Measurements from ENCODE around the gene LTBR. TPM values are rescaled to one million over a fixed set of nuclear protein-coding genes. Genes with fewer than 3 reads are reported as not detected.

LTBR gene
- total RNA-seq, 1 donor from 2014 or later, result 2.1 TPM

- peaks cover 8% of the 10 kb centered on the region for H3K27me3 Mint-ChIP-seq
- no peaks in the 10 kb centered on the region for H3K9me3 Mint-ChIP-seq
- no peaks in the 10 kb centered on the region for H3K36me3 Mint-ChIP-seq (ENCODE audit: low read depth)
- no peak overlapping the region for H3K4me3 Mint-ChIP-seq
- intact Hi-C loops (cut with micrococcal nuclease), result no loop called here
- H3K4me1 Mint-ChIP-seq, result no peaks in the 10 kb centered on the region
- no peak for DNase-seq
- no peak overlapping the region for H3K27ac Mint-ChIP-seq
Observed at GRCh38 chr12:6394398-6394797, 10.4 kb downstream of the LTBR start.

GRCh38 chr12:6396031-6396430 lies 12.1 kb downstream of the LTBR start:
- Mint-ChIP-seq H3K4me3 (no peak overlapping the region), H3K9me3 (no peaks in the 10 kb centered on the region)

GRCh38 chr12:6399884-6400644 lies 16.1 kb downstream of the LTBR start:
- Mint-ChIP-seq H3K4me3 (no peak overlapping the region), H3K27ac (no peak overlapping the region), H3K27me3 (peaks cover 15% of the 10 kb centered on the region), H3K9me3 (no peaks in the 10 kb centered on the region), H3K36me3 (ENCODE audit: low read depth) (no peaks in the 10 kb centered on the region), H3K4me1 (no peaks in the 10 kb centered on the region)
- DNase-seq, result no peak
- intact Hi-C loops (cut with micrococcal nuclease), result no loop called here

More at GRCh38 chr12:6396031-6396430, 12.1 kb downstream of the LTBR start:
- Mint-ChIP-seq H3K27ac (no peak overlapping the region), H3K36me3 (ENCODE audit: low read depth) (no peaks in the 10 kb centered on the region), H3K27me3 (peaks cover 8% of the 10 kb centered on the region), H3K4me1 (no peaks in the 10 kb centered on the region)
- intact Hi-C loops (cut with micrococcal nuclease), result no loop called here
- no peak for DNase-seq

- H3K4me3 Mint-ChIP-seq, result no peak overlapping the region
- H3K4me1 Mint-ChIP-seq, result no peaks in the 10 kb centered on the region
- H3K36me3 Mint-ChIP-seq (ENCODE audit: low read depth), result no peaks in the 10 kb centered on the region
- intact Hi-C loops (cut with micrococcal nuclease), result no loop called here
- DNase-seq, result no peak
- peaks cover 16% of the 10 kb centered on the region for H3K27me3 Mint-ChIP-seq
- no peaks in the 10 kb centered on the region for H3K9me3 Mint-ChIP-seq
- no peak overlapping the region for H3K27ac Mint-ChIP-seq
Observed at GRCh38 chr12:6404390-6404789, 20.4 kb downstream of the LTBR start.

GRCh38 chr12:6405963-6406362 lies 22.0 kb downstream of the LTBR start:
- intact Hi-C loops (cut with micrococcal nuclease), result no loop called here
- no peak for DNase-seq
- no peaks in the 10 kb centered on the region for H3K9me3 Mint-ChIP-seq
- H3K27me3 Mint-ChIP-seq, result peaks cover 17% of the 10 kb centered on the region
- H3K36me3 Mint-ChIP-seq (ENCODE audit: low read depth), result no peaks in the 10 kb centered on the region
- H3K4me1 Mint-ChIP-seq, result no peaks in the 10 kb centered on the region
- no peak overlapping the region for H3K27ac Mint-ChIP-seq
- H3K4me3 Mint-ChIP-seq, result no peak overlapping the region

GRCh38 chr12:6407236-6407954 lies 23.4 kb downstream of the LTBR start:
- no peak for DNase-seq
- H3K36me3 Mint-ChIP-seq (ENCODE audit: low read depth), result no peaks in the 10 kb centered on the region
- no peak overlapping the region for H3K27ac Mint-ChIP-seq
- intact Hi-C loops (cut with micrococcal nuclease), result no loop called here
- peaks cover 19% of the 10 kb centered on the region for H3K27me3 Mint-ChIP-seq
- no peaks in the 10 kb centered on the region for H3K4me1 Mint-ChIP-seq
- H3K4me3 Mint-ChIP-seq, result no peak overlapping the region
- no peaks in the 10 kb centered on the region for H3K9me3 Mint-ChIP-seq

- Mint-ChIP-seq H3K27ac (peak overlapping the region; percentile 31), H3K4me3 (no peak overlapping the region), H3K9me3 (peaks cover 4% of the 10 kb centered on the region), H3K4me1 (peaks cover 18% of the 10 kb centered on the region), H3K36me3 (ENCODE audit: low read depth) (no peaks in the 10 kb centered on the region), H3K27me3 (peaks cover 2% of the 10 kb centered on the region)
- DNase-seq, result no peak
- intact Hi-C loops (cut with micrococcal nuclease), result no loop called here
Observed at GRCh38 chr12:6416596-6416995, 32.6 kb downstream of the LTBR start.

- no peaks in the 10 kb centered on the region for H3K36me3 Mint-ChIP-seq (ENCODE audit: low read depth)
- H3K27ac Mint-ChIP-seq, result no peak overlapping the region
- H3K9me3 Mint-ChIP-seq, result peaks cover 4% of the 10 kb centered on the region
- intact Hi-C loops (cut with micrococcal nuclease), result no loop called here
- no peak overlapping the region for H3K4me3 Mint-ChIP-seq
- no peak for DNase-seq
- H3K4me1 Mint-ChIP-seq, result peaks cover 24% of the 10 kb centered on the region
- no peaks in the 10 kb centered on the region for H3K27me3 Mint-ChIP-seq
Observed at GRCh38 chr12:6418796-6419195, 34.8 kb downstream of the LTBR start.

- no peak overlapping the region for H3K4me3 Mint-ChIP-seq
- H3K9me3 Mint-ChIP-seq, result peaks cover 4% of the 10 kb centered on the region
- no peaks in the 10 kb centered on the region for H3K36me3 Mint-ChIP-seq (ENCODE audit: low read depth)
- H3K27ac Mint-ChIP-seq, result no peak overlapping the region
- no peak for DNase-seq
- peaks cover 25% of the 10 kb centered on the region for H3K4me1 Mint-ChIP-seq
- H3K27me3 Mint-ChIP-seq, result no peaks in the 10 kb centered on the region
- intact Hi-C loops (cut with micrococcal nuclease), result no loop called here
Observed at GRCh38 chr12:6420364-6420763, 36.4 kb downstream of the LTBR start.

GRCh38 chr12:6423267-6424007 lies 39.5 kb downstream of the LTBR start:
- Mint-ChIP-seq H3K4me3 (peak overlapping the region; percentile 17), H3K9me3 (no peaks in the 10 kb centered on the region), H3K36me3 (ENCODE audit: low read depth) (no peaks in the 10 kb centered on the region), H3K27me3 (no peaks in the 10 kb centered on the region), H3K4me1 (peaks cover 40% of the 10 kb centered on the region), H3K27ac (peak overlapping the region; percentile 84)
- intact Hi-C loops (cut with micrococcal nuclease), result loop anchor here (1.0 kb wide), 6 partner anchors 42 to 133 kb away; partner anchors contain the start of genes GAPDH, IFFO1, MRPL51 and VAMP1
- peak; percentile 93 for DNase-seq

- no peak for DNase-seq
- Mint-ChIP-seq H3K4me3 (peak overlapping the region; percentile 17), H3K27ac (peak overlapping the region; percentile 84), H3K4me1 (peaks cover 38% of the 10 kb centered on the region), H3K9me3 (no peaks in the 10 kb centered on the region), H3K27me3 (no peaks in the 10 kb centered on the region), H3K36me3 (ENCODE audit: low read depth) (no peaks in the 10 kb centered on the region)
- intact Hi-C loops (cut with micrococcal nuclease), result no loop called here
Observed at GRCh38 chr12:6424008-6424347, 40.0 kb downstream of the LTBR start.

GRCh38 chr12:6424866-6425265 lies 40.9 kb downstream of the LTBR start:
- H3K4me1 Mint-ChIP-seq, result peaks cover 40% of the 10 kb centered on the region
- no peaks in the 10 kb centered on the region for H3K36me3 Mint-ChIP-seq (ENCODE audit: low read depth)
- no peaks in the 10 kb centered on the region for H3K9me3 Mint-ChIP-seq
- peak overlapping the region; percentile 84 for H3K27ac Mint-ChIP-seq
- intact Hi-C loops (cut with micrococcal nuclease), result loop anchor here (5.0 kb wide), 1 partner anchor 88 kb away; no protein-coding TSS in a partner anchor
- peak; percentile 58 for DNase-seq
- no peaks in the 10 kb centered on the region for H3K27me3 Mint-ChIP-seq
- H3K4me3 Mint-ChIP-seq, result no peak overlapping the region

GRCh38 chr12:6425590-6426531 lies 41.9 kb downstream of the LTBR start:
- H3K4me3 Mint-ChIP-seq, result peak overlapping the region; percentile 89
- intact Hi-C loops (cut with micrococcal nuclease), result loop anchor here (5.0 kb wide), 1 partner anchor 89 kb away; no protein-coding TSS in a partner anchor
- H3K36me3 Mint-ChIP-seq (ENCODE audit: low read depth), result no peaks in the 10 kb centered on the region
- peaks cover 50% of the 10 kb centered on the region for H3K4me1 Mint-ChIP-seq
- H3K27ac Mint-ChIP-seq, result peak overlapping the region; percentile 100
- peak; percentile 68 for DNase-seq
- H3K9me3 Mint-ChIP-seq, result no peaks in the 10 kb centered on the region
- H3K27me3 Mint-ChIP-seq, result no peaks in the 10 kb centered on the region

Measured in activated CD4-positive, alpha-beta T cell treated with anti-CD3 and anti-CD28 coated beads, Interleukin-2, amount 10 ng/mL, durations not matched to agents 24 days and 14 days (primary cell).